Hematopoietic multipotent progenitor cell treated with erythropoietin and hydrocortisone succinate and interleukin-3 and kit ligand, for 8 days (in vitro differentiated cells): ENCODE data around the gene C16orf95.
"Not testable (repeated sequence)": the region's sequence is repeated elsewhere in the genome, so short reads cannot be mapped to it uniquely, and the experiment has no call there.

Source experiments
- DNase-seq: peaks from one replicate; pipeline ENCODE4 v3.0.0-alpha.2; 2015

C16orf95 gene

GRCh38 chr16:87346517-87347060, 29.4 kb upstream of the C16orf95 start:
- no peak for DNase-seq

GRCh38 chr16:87345726-87346424, 28.7 kb upstream of the C16orf95 start:
- no peak for DNase-seq

DNA sequence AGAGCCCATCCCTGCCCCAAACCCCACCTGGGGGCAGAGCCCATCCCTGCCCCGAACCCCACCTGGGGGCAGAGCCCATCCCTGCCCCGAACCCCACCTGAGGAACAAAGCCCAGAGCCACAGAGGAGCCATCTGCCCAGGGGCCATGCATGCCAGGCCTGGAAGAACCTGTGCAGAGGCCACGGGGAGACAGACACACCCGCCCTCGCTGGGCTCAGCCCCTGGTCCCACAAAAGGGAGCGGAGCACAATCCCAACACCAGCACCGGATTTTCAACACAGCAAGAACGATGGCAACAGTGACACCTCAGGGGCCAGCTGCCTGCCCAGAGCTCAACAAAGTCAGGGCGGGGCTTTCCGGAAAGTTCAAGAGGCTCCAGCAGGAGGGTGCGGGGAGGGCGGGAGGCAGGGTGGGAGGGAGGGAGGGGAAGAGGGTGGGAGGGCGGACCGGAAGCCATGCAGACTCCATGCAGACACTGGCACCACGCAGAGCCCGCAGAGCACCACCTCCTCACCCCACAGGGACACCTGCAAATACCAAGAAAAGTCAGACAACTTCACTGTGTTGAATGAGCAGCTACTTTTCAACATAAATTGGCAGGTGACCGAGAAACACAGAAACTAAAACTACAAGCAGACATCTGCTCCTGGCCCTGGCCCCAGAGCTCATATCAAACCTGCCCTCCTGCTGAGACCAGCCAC, 27.9 kb upstream of the C16orf95 start:
- peak; percentile 9 for DNase-seq

DNA sequence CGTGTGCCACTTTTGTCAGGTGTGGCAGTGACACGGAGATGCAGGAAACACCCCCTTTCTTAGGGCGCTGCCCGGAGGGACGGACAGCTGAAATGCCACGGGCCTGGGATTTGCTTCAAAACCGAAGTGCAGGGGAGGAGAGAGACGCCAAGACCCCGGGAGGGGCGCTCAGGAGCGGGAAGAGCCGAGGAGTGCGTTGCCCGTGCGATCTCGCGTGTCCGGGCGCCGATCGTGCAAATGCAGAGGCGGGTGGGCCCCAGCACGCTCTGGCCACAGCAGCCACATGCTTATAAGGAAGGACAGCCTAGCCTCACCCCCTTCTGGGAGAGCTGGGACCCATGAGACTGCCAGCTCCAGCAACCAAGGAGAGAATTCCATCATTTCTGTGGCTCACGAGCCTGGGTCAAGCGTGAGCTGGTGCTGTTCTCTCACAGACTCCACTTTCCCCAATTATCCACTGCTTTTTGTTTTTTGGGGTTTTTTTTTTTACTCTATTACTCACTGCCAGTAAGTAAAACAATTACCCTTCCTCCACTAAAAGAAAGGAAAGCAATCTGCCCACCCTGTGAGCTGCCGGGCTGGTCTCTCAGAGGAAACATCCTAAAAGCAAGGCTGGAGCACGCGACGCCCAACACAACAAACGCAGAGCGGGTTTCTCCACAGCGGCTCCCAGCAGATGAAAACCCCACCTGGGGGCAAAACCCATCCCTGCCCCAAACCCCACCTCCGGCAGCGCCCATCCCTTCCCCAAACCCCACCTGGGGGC, 27.2 kb upstream of the C16orf95 start:
- DNase-seq: no peak

GRCh38 chr16:87343753-87344050, 26.5 kb upstream of the C16orf95 start:
- no peak for DNase-seq

DNA sequence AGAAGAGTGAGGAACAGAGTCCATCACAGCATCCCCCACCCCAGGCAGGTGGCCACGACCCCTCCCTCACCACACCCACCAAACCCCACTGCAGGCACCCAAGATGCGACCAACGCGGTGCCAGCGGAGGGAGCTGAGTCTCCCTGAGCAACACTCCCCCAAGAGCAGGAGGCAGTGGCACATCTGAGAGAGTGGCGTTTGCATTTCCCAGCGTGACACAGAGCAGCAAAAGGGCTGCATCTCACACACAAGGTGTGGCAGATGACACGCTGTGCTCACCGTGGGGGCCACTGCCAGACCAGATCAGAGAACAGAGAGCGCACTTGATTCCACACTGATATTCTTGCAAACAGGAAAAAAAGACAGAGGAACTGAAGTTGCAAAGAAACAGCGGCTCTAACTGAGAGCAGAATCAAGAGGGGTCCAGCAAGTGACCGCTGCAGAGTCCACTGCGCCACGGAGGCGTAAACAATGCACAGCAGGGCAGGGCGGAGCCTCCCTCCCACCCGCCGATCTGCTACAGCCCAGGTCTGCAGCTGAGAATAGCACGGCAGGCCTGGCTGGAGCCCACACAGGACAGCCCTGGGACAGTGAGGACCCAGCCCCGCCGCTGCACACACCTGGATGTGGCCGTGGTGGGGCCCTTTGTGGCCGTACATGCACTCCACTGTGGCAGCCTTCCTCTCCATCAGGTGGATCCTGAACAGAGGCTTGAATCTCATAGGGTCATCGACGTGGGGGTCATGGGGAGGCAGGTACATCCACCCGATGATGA, 26.0 kb upstream of the C16orf95 start:
- DNase-seq: no peak

- no peak for DNase-seq
Observed at GRCh38 chr16:87342504-87342903, 25.3 kb upstream of the C16orf95 start.

DNA sequence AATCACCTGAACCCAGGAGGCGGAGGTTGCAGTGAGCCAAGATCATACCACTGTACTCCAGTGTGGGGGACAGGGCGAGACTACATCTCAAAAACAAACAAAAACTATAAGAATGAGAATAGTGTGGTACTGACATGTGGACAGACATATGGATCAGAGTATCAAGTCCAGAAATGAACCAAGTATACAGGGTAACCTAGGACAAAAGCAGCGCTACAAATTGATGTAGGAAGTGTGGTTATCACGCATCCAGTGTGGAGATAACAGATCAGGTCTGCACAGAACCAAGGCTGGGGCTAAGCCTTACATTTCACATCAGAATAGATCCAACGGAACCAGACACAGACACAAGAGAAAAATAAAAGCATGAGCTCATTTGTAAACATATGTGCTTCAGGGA, 23.0 kb upstream of the C16orf95 start:
- DNase-seq: no peak

DNA sequence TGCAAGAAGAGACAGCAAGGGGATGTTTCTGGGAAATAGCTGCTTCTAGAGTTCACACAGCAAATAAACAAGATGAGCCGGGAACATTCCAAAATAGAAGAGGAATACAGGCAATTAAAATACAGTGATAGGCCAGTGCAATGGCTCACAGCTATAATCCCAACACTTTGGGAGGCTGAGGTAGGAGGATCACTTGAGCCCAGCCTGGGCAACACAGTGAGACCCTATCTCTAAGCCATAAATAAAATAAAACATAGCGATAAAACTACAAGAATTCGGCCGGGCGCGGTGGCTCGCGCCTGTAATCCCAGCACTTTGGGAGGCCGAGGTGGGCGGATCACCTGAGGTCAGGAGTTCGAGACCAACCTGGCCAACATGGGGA, 22.5 kb upstream of the C16orf95 start:
- not testable (repeated sequence) for DNase-seq

DNA sequence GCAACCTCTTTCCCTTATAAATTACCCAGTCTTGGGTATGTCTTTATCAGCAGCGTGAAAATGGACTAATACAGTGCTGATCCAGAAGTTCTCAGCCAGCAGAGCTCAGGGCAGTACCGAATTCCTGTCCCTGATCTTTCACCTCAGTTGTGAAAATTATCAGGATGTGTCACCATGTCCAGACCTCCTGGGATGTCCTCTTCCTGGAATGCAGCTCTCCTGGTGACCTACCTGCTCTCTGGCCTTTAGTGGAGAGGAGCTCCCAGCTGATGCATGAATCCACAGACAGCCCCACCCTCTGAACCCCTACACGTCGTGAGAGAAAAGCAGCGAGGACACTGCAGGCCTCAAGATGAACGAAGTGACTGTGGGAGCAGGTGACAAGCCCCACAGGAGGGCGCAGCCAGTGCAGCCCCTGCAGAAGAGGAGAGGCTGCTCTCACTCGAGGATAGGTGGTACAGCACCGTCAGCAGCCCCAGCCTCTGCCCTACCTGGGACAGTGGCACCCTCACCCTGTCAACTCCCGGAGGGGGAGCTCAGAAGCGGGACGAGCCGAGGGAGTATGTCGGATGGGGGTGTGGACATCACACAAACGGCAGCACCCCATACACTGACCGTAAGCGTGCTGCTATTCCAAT, 22.0 kb upstream of the C16orf95 start:
- no peak for DNase-seq

GRCh38 chr16:87338155-87338765, 21.1 kb upstream of the C16orf95 start:
- DNase-seq: no peak

- DNase-seq: no peak
Observed at GRCh38 chr16:87337262-87337771, 20.1 kb upstream of the C16orf95 start.

DNA sequence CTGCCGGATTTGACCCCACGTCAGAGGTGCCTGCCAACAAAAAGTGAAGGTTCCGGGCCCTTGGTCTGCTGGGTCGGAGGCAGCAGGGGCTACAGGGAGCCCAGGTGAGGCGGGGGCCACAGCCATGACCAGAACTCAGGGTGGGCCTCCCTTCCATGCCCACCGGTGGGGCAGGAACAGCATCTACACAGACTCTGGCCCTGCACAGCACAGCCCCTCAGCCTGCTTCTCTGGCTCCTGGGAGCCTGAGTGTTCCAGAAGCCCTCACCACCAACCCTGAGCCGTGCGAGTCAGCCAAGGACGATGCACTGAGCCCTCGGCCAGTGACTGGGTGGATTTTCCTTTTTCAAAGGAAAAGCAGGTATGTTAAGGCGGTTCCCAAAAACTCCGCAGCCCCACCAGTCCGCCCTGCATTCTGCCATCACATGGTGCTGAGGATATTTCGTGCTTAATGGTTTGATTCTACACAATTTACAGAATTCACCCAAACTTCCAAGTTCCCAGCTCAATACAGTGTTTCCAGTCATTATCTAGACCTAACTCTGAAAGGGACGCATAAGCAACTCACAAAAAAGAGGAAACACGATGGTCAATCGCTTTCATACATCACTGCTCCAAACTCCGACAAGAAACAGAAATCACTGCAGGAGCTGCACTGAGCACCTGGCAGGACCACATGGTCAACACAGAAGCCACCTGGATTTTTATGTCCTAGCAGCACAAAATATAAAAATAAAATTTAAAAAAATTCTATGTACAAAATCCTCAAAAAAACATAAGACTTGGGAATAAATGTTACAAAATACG, 19.4 kb upstream of the C16orf95 start:
- no peak for DNase-seq

GRCh38 chr16:87335625-87336433, 18.6 kb upstream of the C16orf95 start:
- no peak for DNase-seq

DNA sequence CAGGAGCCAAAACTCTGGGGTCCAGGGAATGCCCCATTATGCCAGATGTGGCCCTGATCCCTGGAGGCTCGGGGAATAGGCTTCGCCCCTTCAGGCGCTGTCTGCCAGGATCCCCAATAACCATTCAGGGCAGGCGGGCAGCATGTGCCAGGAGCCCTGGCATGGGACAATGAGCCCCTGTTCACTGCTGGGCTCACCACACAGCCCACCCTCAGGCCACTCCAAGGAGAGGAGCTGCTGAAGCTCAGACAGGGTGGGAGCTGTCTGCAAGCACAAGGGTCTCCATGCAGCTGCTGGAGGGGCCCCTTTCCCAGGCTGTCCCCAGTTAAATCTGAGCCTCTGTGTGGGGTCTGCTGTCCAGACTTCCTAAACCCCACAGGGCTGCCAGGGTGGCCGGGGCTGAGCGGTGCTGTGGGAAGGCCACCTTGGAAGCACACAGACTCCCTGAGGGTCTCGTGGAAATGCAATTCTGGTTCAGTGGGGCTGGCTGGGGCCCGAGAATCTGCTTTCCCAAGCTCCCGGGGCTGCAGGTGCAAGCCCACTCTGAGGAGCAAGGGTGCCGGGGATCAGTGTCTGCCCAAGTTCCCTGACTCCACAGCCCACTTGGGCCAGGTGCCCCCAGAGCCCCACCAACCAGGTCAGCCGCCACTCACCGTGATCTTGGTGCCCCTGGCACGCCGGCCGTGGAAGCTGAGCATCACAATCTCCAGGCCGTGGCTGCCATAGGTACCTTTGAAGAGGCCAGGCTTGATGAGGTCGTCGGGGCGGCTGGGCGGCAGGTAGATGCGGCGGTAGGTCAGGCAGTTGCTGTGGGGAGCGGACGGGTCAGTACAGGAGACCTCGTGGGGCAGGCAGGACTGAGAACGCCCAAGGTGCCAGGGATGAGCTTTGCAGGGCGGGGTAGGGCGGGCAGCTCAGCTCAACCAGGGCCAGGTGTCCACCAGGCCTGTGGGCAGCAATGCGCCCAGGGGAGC, 17.7 kb upstream of the C16orf95 start:
- no peak for DNase-seq

DNA sequence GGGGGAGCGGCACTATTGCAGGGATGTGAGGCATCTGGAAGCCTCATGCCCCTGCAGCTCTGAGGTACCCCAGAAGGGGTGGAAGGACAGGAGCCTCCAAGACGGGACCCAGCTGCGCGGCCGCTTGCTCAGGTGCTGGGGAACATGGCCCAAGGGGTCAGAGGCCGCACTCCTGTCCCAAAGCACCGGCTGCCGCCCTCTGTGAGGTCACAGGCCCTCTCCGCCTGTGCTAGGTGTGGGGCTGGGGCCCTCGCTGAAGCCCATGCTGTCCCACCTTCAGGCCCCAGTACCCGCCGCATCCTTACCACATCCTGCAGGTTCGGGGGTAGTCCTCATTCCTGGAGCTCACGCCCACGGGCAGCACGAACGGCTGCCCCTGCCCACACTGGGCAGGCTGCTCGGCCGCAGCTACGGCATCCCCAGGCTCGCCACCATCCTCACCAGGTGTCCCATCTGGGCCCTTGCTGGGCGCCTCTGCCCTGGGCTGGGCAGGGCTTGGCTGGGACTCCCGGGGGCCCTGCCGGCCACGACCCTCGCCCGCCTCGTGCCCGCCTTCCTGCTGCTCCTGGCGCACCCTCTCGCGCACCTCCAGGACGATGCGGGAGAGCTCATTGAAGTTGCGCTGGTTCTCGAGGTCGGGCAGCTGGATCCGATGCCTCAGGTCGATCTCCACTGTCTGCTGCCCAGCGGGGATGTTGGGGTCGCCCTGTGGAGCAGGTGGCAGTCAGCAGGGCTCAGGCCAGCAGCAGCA, 16.6 kb upstream of the C16orf95 start:
- no peak for DNase-seq

- no peak for DNase-seq
Observed at GRCh38 chr16:87333101-87333500, 15.9 kb upstream of the C16orf95 start.

- DNase-seq: no peak
Observed at GRCh38 chr16:87332150-87332549, 15.0 kb upstream of the C16orf95 start.
